COLO829 (cell line): Measurements from ENCODE around the gene TUBB3.
A peak's percentile ranks its signal among the peaks of the same experiment; 100 is the strongest.
"Not testable (repeated sequence)": the region's sequence is repeated elsewhere in the genome, so short reads cannot be mapped to it uniquely, and the experiment has no call there.

Source experiments
- DNase-seq: peaks from one replicate; pipeline ENCODE4 v3.0.0; 2012; ENCODE audit warnings: low spot score

TUBB3 gene

GRCh38 chr16:89965447-89966225 lies 42.5 kb downstream of the TUBB3 start:
- no peak for DNase-seq

- DNase-seq, result no peak
These were observed 43.6 kb downstream of the TUBB3 start for GRCh38 chr16:89966756-89967155.

GRCh38 chr16:89967436-89967835 lies 44.3 kb downstream of the TUBB3 start:
- DNase-seq, result not testable (repeated sequence)

GRCh38 chr16:89968074-89968473 lies 44.9 kb downstream of the TUBB3 start:
- DNase-seq, result not testable (repeated sequence)

- DNase-seq, result no peak
These were observed 46.7 kb downstream of the TUBB3 start for GRCh38 chr16:89969741-89970410.

- no peak for DNase-seq
These were observed 48.5 kb downstream of the TUBB3 start for GRCh38 chr16:89971495-89972243.

GRCh38 chr16:89972244-89973234 lies 49.4 kb downstream of the TUBB3 start:
- DNase-seq, result peak; percentile 95

- DNase-seq, result no peak
These were observed 50.1 kb downstream of the TUBB3 start for GRCh38 chr16:89973235-89973634.

- no peak for DNase-seq
These were observed 50.7 kb downstream of the TUBB3 start for GRCh38 chr16:89973654-89974335.

- DNase-seq, result no peak
These were observed 51.7 kb downstream of the TUBB3 start for GRCh38 chr16:89974870-89975269.

- peak; percentile 85 for DNase-seq
These were observed 58.3 kb downstream of the TUBB3 start for GRCh38 chr16:89981414-89981813.

- no peak for DNase-seq
These were observed 59.2 kb downstream of the TUBB3 start for GRCh38 chr16:89982318-89982717.

- DNase-seq, result no peak
These were observed 60.4 kb downstream of the TUBB3 start for GRCh38 chr16:89983536-89983935.

GRCh38 chr16:89984216-89984615 lies 61.1 kb downstream of the TUBB3 start:
- DNase-seq, result no peak

- no peak for DNase-seq
These were observed 62.1 kb downstream of the TUBB3 start for GRCh38 chr16:89985219-89985618.
